Body of pancreas (tissue), 4 donors: ENCODE measurements around the gene CPLX3. TPM values are rescaled to one million over a fixed set of nuclear protein-coding genes. Genes with fewer than 3 reads are reported as not detected.
A peak's percentile ranks its signal among the peaks of the same experiment; 100 is the strongest.

ENCODE experiments used
- ATAC-seq: fragments of 150-250 bp; one replicate; pipeline ENCODE4 v1.9.1; 2016
- DNase-seq, 4 donors: peaks; one replicate each; pipeline ENCODE4 v3.0.0-alpha.2; 2019
- H3K27ac ChIP-seq, 4 donors: fragments of 200-600 bp; sonication (generic); 1 replicate in 3 of 4; 2 replicates in 1 of 4; pipeline versions ENCODE4 v1.5.1 to v1.6.1; 2016 to 2019; ENCODE audit warnings: mild to moderate bottlenecking in 1 of 4, mixed read lengths in 1 of 4, moderate library complexity in 1 of 4
- H3K27me3 ChIP-seq, 2 donors: fragments of 200-600 bp; sonication (generic); one replicate each; pipeline ENCODE4 v1.6.0; 2016; ENCODE audit warnings: mild to moderate bottlenecking in 1 of 2
- H3K36me3 ChIP-seq, 2 donors: fragments of 200-600 bp; sonication (generic); replicated peaks in 1 of 2; 2 replicates each; pipeline ENCODE4 v1.5.1; 2016; ENCODE audit warnings: low read depth in 2 of 2; ENCODE audit not compliant: insufficient read depth in 1 of 2
- H3K4me1 ChIP-seq: fragments of 200-600 bp; sonication (generic); one replicate; pipeline ENCODE4 v1.6.0; 2016
- H3K4me3 ChIP-seq, 2 donors: fragments of 200-600 bp; sonication (generic); 1 replicate in 1 of 2; 2 replicates in 1 of 2; pipeline ENCODE4 v1.5.1; 2016 to 2019
- H3K9me3 ChIP-seq, 3 donors: fragments of 200-600 bp; sonication (generic); 1 replicate in 2 of 3; 2 replicates in 1 of 3; pipeline ENCODE4 v1.5.1; 2016
- POLR2A ChIP-seq, 3 donors: fragments of 450-650 bp; IDR thresholded peaks; one replicate each; pipeline ENCODE4 v1.6.1; 2016; ENCODE audit warnings: antibody characterized with exemption in 3 of 3, mild to moderate bottlenecking in 2 of 3
- WGBS, 2 donors: methylation state at CpG; one replicate each; pipeline ENCODE4 v1.1.5; 2017; 5-methylcytosine and 5-hydroxymethylcytosine counted together
- intact Hi-C: fragments of 100-400 bp; cut with DNase I; formaldehyde crosslinking; loops from one replicate; pipeline ENCODE4 v1.15.1; 2023
- total RNA-seq, 2 donors: library from RNA; depleted of rRNA; stranded (reverse); fragments of >200 nt; gene quantifications; one replicate each; pipeline ENCODE4 v1.1.0, GENCODE V29; 2016
- TF ChIP-seq, protein P1 (sequence below), 7 experiments: fragments of 450-650 bp in 4 of 7; fragments of 200-600 bp in 3 of 7; sonication (generic) in 3 of 7; IDR thresholded peaks; one replicate each; pipeline ENCODE4 v1.5.1; 2016 to 2019; ENCODE audit warnings: antibody characterized with exemption in 7 of 7

The CPLX3 gene
- total RNA-seq, 2 donors from 2014 or later, result not detected

DNA sequence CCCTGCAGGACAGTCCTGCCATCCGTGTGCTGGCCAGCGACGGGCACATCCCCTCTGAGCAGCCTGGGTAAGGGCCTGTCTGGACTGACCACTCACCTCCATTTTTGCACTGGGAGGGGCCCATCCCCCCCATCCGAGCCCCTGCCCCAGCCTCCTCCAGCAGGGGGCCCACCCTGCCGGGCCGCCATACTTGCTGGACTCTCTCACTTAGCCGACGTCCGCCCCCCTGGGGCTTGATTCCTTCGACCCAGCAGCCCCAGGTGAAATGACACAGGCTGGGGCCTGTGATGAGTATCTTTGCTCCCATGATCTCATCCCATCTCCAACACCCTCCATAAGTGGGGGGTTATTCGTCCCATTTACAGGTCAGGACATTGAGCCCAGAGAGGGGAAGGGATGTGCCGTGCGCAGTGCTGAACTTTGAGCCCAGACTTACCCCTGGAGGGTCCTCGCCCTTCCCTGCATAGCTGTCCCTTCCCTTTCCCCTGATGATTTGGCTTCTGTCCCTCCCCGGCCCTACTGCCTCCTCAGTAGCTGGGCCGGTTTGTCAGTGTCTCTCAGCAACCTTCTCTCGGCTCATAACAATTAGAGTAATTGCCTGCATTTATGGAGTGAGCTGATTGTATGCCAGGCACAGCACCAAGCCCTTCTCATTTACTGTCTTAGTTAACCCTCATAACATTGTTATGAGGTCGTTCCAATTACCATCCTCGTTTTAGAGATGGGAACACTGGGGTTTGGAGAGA, 9.6 kb upstream of the CPLX3 start:
- Histone ChIP-seq H3K4me1 (peaks cover 10% of the 10 kb centered on the region), H3K36me3 (no peaks in the 10 kb centered on the region), H3K27me3 (no peaks in the 10 kb centered on the region), H3K4me3 (no peak overlapping the region), H3K27ac (no peak overlapping the region), H3K9me3 (no peaks in the 10 kb centered on the region)
- ATAC-seq (no peak), DNase-seq (no peak)
- TF ChIP-seq, protein P1, sequence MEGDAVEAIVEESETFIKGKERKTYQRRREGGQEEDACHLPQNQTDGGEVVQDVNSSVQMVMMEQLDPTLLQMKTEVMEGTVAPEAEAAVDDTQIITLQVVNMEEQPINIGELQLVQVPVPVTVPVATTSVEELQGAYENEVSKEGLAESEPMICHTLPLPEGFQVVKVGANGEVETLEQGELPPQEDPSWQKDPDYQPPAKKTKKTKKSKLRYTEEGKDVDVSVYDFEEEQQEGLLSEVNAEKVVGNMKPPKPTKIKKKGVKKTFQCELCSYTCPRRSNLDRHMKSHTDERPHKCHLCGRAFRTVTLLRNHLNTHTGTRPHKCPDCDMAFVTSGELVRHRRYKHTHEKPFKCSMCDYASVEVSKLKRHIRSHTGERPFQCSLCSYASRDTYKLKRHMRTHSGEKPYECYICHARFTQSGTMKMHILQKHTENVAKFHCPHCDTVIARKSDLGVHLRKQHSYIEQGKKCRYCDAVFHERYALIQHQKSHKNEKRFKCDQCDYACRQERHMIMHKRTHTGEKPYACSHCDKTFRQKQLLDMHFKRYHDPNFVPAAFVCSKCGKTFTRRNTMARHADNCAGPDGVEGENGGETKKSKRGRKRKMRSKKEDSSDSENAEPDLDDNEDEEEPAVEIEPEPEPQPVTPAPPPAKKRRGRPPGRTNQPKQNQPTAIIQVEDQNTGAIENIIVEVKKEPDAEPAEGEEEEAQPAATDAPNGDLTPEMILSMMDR (IDR thresholded peaks at IDR 0.05), result no peak
- TF ChIP-seq POLR2A (IDR thresholded peaks at IDR 0.05), result no peak
- intact Hi-C loops, result no loop called here
- 50 to 60% methylated on average over 11 to 19 of the region's 19 CpGs for WGBS, 2 donors

DNA sequence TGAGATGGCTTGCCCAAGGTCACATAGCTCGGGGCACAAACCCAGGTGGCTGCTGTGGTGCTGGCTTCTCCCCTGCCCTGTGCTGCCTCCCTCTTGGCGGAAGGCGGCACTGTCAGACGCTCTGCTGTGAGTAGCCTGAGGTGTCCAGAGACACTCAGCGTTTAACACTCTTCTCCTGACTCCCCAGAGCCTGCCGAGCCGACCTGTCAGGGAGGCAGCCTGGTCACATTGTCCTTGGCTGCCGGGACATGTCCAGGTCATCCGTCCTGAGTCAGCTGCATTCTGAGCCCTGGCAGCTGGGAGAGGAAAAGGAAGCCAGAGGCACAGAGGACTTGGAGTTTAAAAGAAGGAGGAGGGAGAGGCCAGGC, 9.1 kb upstream of the CPLX3 start:
- intact Hi-C loops, result no loop called here
- WGBS, 2 donors, result 14 to 23% methylated on average over 7 to 9 of the region's 9 CpGs
- ATAC-seq, result no peak
- Histone ChIP-seq H3K36me3 (no peaks in the 10 kb centered on the region), H3K27ac (no peak overlapping the region), H3K4me3 (no peak overlapping the region), H3K9me3 (no peaks in the 10 kb centered on the region), H3K4me1 (peaks cover 10% of the 10 kb centered on the region), H3K27me3 (no peaks in the 10 kb centered on the region)
- no peak for TF ChIP-seq POLR2A (IDR thresholded peaks at IDR 0.05)
- TF ChIP-seq, protein P1 (IDR thresholded peaks at IDR 0.05), result peak in 3 of 7 experiments; percentile 15 to 29 (median 19)
- peak in 3 of 4 donors; percentile 34 to 45 (median 41) for DNase-seq

DNA sequence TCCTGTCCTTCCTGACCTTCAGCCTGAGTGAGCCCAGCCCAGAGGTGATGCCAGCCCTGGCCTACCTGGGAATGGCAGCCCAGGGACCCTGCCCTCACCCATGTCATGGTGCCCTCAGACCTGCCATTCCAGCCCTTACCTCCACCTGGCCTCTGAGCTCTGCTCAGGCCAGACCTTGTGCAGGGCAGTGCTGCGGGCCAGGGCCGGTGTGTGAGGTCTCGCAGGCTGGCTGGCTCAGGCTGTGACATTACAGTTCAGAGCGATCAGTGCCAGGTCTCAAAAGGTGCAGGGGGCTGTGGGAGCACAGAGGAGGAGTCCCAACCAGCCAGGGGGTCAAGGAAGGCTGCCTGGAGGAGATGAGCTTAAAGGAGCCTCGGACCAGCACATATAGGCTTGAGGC, 6.4 kb upstream of the CPLX3 start:
- Histone ChIP-seq H3K4me3 (no peak overlapping the region), H3K27me3 (no peaks in the 10 kb centered on the region), H3K9me3 (no peaks in the 10 kb centered on the region), H3K4me1 (peaks cover 5% of the 10 kb centered on the region), H3K36me3 (no peaks in the 10 kb centered on the region), H3K27ac (no peak overlapping the region)
- DNase-seq (no peak), ATAC-seq (no peak)
- intact Hi-C loops, result no loop called here
- WGBS, 2 donors, result 44 to 90% methylated on average over 1 to 5 of the region's 5 CpGs
- TF ChIP-seq, protein P1 (IDR thresholded peaks at IDR 0.05), result no peak
- no peak for TF ChIP-seq POLR2A (IDR thresholded peaks at IDR 0.05)

DNA sequence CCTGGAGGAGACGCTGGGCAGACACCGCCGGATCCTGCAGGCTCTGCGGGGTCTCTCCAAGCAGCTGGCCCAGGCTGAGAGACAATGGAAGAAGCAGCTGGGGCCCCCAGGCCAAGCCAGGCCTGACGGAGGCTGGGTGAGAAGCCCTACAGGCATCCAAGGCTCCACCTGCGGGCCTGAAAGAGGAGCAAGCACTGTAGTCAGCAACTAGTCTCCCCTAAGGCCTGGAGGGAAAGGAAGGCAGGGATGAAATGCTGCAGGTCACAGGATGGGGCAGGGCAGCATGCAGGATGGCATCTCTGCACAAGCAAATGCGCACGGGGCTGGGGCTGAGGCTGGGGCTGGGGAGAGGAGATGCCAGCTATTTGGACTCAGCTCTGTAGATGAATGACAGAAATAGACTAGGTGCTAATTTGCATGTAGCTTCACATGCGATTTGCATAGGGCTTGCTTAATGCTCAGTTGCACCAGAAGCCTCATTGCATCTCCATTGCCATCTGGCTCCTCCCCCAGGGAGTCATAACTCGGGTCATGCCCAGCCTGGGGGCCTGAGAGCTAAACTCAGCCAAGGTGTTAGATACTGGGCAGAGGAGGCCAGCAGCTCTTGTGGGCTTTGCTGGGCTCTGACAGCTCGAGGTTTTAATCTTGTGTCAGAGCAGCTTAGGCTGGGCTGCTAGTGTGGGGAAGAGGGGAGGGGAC, 5.2 kb upstream of the CPLX3 start:
- WGBS, 2 donors, result 60 to 69% methylated on average over 9 to 11 of the region's 11 CpGs
- intact Hi-C loops, result no loop called here
- H3K36me3 ChIP-seq, result no peaks in the 10 kb centered on the region
- H3K27me3 ChIP-seq, result no peaks in the 10 kb centered on the region
- TF ChIP-seq, protein P1 (IDR thresholded peaks at IDR 0.05), result no peak
- no peak for TF ChIP-seq POLR2A (IDR thresholded peaks at IDR 0.05)
- no peak for DNase-seq
- H3K4me1 ChIP-seq, result no peaks in the 10 kb centered on the region
- H3K4me3 ChIP-seq, result no peak overlapping the region
- no peak for ATAC-seq
- no peak overlapping the region for H3K27ac ChIP-seq
- no peaks in the 10 kb centered on the region for H3K9me3 ChIP-seq
